Measurements from ENCODE around the gene OR52I2. TPM values are rescaled to one million over a fixed set of nuclear protein-coding genes. Genes with fewer than 3 reads are reported as not detected.

OR52I2 gene
- total RNA-seq, 1 donor from 2014 or later: not detected

GRCh38 chr11:4589017-4589416 lies 7.5 kb downstream of the OR52I2 start:
- DNase-seq: no peak
- TF ChIP-seq CTCF (IDR thresholded peaks at IDR 0.05; ENCODE audit: borderline replicate concordance): no peak

GRCh38 chr11:4593739-4594138 lies 12.2 kb downstream of the OR52I2 start, which contains the start of gene OR52I1:
Gene OR52I1, plus strand, starts transcription at chr11:4594039. Its CDS starts 0 bp downstream, at chr11:4594039.
- peaks cover 13% of the 10 kb centered on the region for H3K36me3 ChIP-seq
- TF ChIP-seq CTCF (IDR thresholded peaks at IDR 0.05; ENCODE audit: borderline replicate concordance): no peak
- intact Hi-C loops (cut with micrococcal nuclease): no loop called here

More at GRCh38 chr11:4589017-4589416, 7.5 kb downstream of the OR52I2 start:
- H3K36me3 ChIP-seq: no peaks in the 10 kb centered on the region
- H3K4me1 ChIP-seq: no peaks in the 10 kb centered on the region
- intact Hi-C loops (cut with micrococcal nuclease): no loop called here
- H3K27me3 ChIP-seq (ENCODE audit: low read depth): peaks cover 12% of the 10 kb centered on the region
- H3K9me3 ChIP-seq (replicated peaks): no peaks in the 10 kb centered on the region
- no peak overlapping the region for H3K4me3 ChIP-seq
- no peak overlapping the region for H3K27ac ChIP-seq (replicated peaks)

GRCh38 chr11:4605057-4605456 lies 23.5 kb downstream of the OR52I2 start:
- peaks cover 31% of the 10 kb centered on the region for H3K4me1 ChIP-seq
- no peak for TF ChIP-seq CTCF (IDR thresholded peaks at IDR 0.05; ENCODE audit: borderline replicate concordance)
- H3K4me3 ChIP-seq: no peak overlapping the region
- H3K36me3 ChIP-seq: peaks cover 55% of the 10 kb centered on the region
- no peak for DNase-seq
- no peak overlapping the region for H3K27ac ChIP-seq (replicated peaks)
- intact Hi-C loops (cut with micrococcal nuclease): no loop called here
- no peaks in the 10 kb centered on the region for H3K27me3 ChIP-seq (ENCODE audit: low read depth)
- no peaks in the 10 kb centered on the region for H3K9me3 ChIP-seq (replicated peaks)

More at GRCh38 chr11:4593739-4594138, 12.2 kb downstream of the OR52I2 start, which contains the start of gene OR52I1:
- Histone ChIP-seq H3K4me1 (no peaks in the 10 kb centered on the region), H3K27ac (replicated peaks) (no peak within 1 kb of the TSS), H3K9me3 (replicated peaks) (no peaks in the 10 kb centered on the region), H3K27me3 (ENCODE audit: low read depth) (no peaks in the 10 kb centered on the region), H3K4me3 (no peak within 1 kb of the TSS)
- no peak for DNase-seq

- intact Hi-C loops (cut with micrococcal nuclease): no loop called here
- Histone ChIP-seq H3K36me3 (peaks cover 41% of the 10 kb centered on the region), H3K4me1 (peaks cover 38% of the 10 kb centered on the region), H3K4me3 (peak overlapping the region; percentile 85), H3K27ac (replicated peaks) (peak overlapping the region; percentile 96), H3K27me3 (ENCODE audit: low read depth) (no peaks in the 10 kb centered on the region), H3K9me3 (replicated peaks) (no peaks in the 10 kb centered on the region)
- no peak for DNase-seq
- no peak for TF ChIP-seq CTCF (IDR thresholded peaks at IDR 0.05; ENCODE audit: borderline replicate concordance)
Measured at GRCh38 chr11:4606231-4607015, 24.9 kb downstream of the OR52I2 start.

GRCh38 chr11:4607096-4607495 lies 25.6 kb downstream of the OR52I2 start:
- DNase-seq: no peak
- no peaks in the 10 kb centered on the region for H3K27me3 ChIP-seq (ENCODE audit: low read depth)
- TF ChIP-seq CTCF (IDR thresholded peaks at IDR 0.05; ENCODE audit: borderline replicate concordance): no peak
- H3K36me3 ChIP-seq: peaks cover 35% of the 10 kb centered on the region
- peaks cover 38% of the 10 kb centered on the region for H3K4me1 ChIP-seq
- H3K4me3 ChIP-seq: peak overlapping the region; percentile 85
- intact Hi-C loops (cut with micrococcal nuclease): no loop called here
- H3K27ac ChIP-seq (replicated peaks): peak overlapping the region; percentile 96
- H3K9me3 ChIP-seq (replicated peaks): no peaks in the 10 kb centered on the region
